Right lobe of liver (tissue), 4 donors: Measurements from ENCODE around the gene RIPOR1.

Experiments used
- POLR2A ChIP-seq: fragments of 450-650 bp; IDR thresholded peaks from one replicate; pipeline ENCODE4 v1.6.1; 2017; ENCODE audit warnings: antibody characterized with exemption, mild to moderate bottlenecking
- TF ChIP-seq, protein P1 (sequence below), 4 donors: fragments of 200-600 bp in 3 of 4; fragments of 450-650 bp in 1 of 4; IDR thresholded peaks; one replicate each; pipeline versions ENCODE4 v1.5.1 to v1.8.0; 2016 to 2022; ENCODE audit warnings: antibody characterized with exemption in 4 of 4, mild to moderate bottlenecking in 2 of 4
- donor health status: DM: no; HTN: no; CAD: no.
- donor health status: DM: no; HTN: no; CAD: no.
- donor health status: DM: no; HTN: yes; CAD: no.

GRCh38 chr16:67506468-67506867 lies 22.2 kb upstream of the RIPOR1 start:
- TF ChIP-seq, protein P1, sequence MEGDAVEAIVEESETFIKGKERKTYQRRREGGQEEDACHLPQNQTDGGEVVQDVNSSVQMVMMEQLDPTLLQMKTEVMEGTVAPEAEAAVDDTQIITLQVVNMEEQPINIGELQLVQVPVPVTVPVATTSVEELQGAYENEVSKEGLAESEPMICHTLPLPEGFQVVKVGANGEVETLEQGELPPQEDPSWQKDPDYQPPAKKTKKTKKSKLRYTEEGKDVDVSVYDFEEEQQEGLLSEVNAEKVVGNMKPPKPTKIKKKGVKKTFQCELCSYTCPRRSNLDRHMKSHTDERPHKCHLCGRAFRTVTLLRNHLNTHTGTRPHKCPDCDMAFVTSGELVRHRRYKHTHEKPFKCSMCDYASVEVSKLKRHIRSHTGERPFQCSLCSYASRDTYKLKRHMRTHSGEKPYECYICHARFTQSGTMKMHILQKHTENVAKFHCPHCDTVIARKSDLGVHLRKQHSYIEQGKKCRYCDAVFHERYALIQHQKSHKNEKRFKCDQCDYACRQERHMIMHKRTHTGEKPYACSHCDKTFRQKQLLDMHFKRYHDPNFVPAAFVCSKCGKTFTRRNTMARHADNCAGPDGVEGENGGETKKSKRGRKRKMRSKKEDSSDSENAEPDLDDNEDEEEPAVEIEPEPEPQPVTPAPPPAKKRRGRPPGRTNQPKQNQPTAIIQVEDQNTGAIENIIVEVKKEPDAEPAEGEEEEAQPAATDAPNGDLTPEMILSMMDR (IDR thresholded peaks at IDR 0.05), result no peak
- no peak for TF ChIP-seq POLR2A
